Measurements from ENCODE around the gene GLI2.

GLI2 gene

DNA sequence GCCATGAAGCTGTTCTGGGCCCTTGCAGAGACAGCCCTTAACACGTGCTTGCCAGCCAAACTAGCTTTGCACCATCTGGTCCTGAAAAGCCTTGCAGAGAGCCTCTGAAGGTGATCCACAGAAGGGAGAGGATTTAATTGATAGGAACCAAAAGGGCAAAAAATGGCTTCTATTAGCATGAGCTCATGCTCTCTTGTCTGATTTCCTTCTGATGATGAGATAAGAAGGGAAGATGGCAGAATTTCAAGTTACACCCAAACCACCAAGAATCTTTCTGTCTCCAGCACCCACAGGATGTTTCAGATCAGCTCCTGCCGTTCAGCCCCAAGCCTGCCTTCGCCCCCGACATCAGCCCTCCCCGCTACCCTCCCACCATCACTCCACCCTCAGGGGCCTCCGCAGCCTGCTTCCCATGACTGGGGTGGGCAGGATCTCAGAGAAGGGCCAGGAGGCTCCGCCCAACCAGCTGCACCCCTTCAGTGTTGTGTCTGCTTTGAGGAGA is 23.4 kb upstream of the GLI2 start:
- H3K36me3 ChIP-seq (ENCODE audit: insufficient read depth, low read depth, low read length), result no peaks in the 10 kb centered on the region
- H3K27me3 ChIP-seq (ENCODE audit: insufficient read depth, low read length), result peaks cover 75% of the 10 kb centered on the region
- H3K4me1 ChIP-seq (ENCODE audit: insufficient read depth, low read length), result peaks cover 16% of the 10 kb centered on the region; the same call in 1 of the 2 replicates
- no peaks in the 10 kb centered on the region for H3K9me3 ChIP-seq (ENCODE audit: insufficient read depth, low read depth, low read length)
- no peak overlapping the region for H3K9ac ChIP-seq (ENCODE audit: low read depth, low read length)
- no peak overlapping the region for H3K4me3 ChIP-seq (ENCODE audit: low read length)
- no peak overlapping the region for H3K27ac ChIP-seq (ENCODE audit: low read length)

DNA sequence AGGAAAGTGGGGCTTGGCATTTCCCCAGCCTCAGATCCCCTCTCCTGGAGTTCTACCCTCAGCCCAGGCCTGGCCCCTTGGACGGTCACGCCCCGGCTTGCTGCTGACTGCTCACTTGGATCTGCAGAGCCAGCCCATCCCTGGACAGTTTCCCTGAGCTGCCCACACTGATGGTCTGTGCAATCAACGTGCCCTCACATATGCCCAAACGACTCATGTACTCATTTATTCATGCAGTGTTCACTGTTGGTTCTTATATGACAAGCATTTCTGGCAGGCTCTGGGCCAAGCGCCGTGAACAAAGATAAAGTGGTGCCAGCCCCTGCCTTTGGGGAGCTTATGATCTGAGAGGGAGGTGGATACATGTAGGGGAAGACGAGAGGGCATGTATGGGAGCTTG is 20.3 kb upstream of the GLI2 start:
- Histone ChIP-seq H3K4me3 (ENCODE audit: low read length) (no peak overlapping the region), H3K4me1 (ENCODE audit: insufficient read depth, low read length) (peaks cover 6% of the 10 kb centered on the region; the same call in 1 of the 2 replicates), H3K27me3 (ENCODE audit: insufficient read depth, low read length) (peaks cover 65% of the 10 kb centered on the region), H3K36me3 (ENCODE audit: insufficient read depth, low read depth, low read length) (no peaks in the 10 kb centered on the region), H3K9me3 (ENCODE audit: insufficient read depth, low read depth, low read length) (no peaks in the 10 kb centered on the region), H3K9ac (ENCODE audit: low read depth, low read length) (no peak overlapping the region), H3K27ac (ENCODE audit: low read length) (no peak overlapping the region)

DNA sequence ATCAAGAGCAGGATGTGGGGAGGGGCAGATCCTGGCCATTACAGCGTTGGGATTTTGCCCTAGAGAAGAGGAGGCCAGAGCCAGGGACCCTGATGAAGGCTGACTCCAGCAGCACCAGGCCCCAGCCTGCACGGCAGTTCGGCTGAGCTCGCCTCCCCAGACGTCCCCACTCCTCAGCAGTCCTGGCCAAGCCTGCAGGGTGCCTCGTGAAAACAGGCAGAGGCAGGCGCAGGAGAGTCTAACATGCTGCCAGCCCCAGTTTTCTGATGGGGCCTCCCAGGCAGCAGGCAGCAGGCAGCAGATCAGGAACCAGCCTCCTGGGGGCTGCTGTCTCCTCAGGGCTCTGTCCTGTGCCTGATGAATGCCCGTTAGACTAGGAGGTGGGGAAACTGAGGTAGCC is 19.7 kb upstream of the GLI2 start:
- H3K36me3 ChIP-seq (ENCODE audit: insufficient read depth, low read depth, low read length), result no peaks in the 10 kb centered on the region
- H3K27me3 ChIP-seq (ENCODE audit: insufficient read depth, low read length), result peaks cover 65% of the 10 kb centered on the region
- peaks cover 5% of the 10 kb centered on the region; the same call in 1 of the 2 replicates for H3K4me1 ChIP-seq (ENCODE audit: insufficient read depth, low read length)
- H3K4me3 ChIP-seq (ENCODE audit: low read length), result no peak overlapping the region
- no peak overlapping the region for H3K27ac ChIP-seq (ENCODE audit: low read length)
- no peak overlapping the region for H3K9ac ChIP-seq (ENCODE audit: low read depth, low read length)
- no peaks in the 10 kb centered on the region for H3K9me3 ChIP-seq (ENCODE audit: insufficient read depth, low read depth, low read length)

DNA sequence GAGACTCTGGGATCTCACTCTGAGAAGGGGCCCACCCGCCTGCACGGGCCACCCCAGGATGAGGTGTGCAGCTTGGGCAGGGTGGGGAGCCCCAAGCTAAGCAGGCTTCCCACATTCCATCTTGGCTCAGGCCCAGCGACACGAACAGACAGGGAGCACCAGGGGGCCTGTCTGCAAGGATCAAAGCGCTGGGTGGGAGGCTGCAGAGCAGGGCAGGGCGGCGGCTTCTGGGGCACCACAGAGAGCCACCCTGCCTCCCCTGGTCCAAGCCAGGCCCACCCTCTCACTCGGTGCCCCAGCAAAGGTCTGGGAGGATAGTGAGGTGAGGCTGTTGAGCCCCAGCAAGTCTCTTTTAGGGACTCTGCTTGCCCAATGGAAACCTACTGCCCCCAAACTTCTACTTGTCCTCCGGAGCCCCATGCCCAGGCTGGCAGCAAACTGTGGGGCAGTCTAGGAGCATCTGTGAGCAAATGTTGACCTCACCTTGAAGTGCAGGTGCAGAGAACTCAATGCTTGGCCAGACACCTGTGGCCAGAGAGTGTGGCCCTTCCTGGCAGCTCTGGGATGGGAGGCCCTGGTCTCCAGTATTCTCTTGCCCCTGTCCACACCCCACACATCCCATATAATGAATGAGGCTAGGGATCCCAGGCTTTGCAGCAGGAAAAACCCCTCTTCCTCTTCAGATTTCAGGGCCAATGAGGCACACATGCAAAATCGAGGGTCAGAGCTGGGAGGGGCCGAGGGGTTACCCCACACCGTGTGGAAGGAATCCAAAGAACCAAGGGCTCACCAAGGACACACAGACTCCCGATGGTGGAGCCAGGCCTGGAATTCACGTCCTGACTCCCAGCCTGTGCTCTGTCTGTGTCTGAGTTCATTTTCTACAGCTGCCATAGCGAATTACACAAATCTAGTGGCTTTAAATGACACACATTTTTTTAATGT is 18.8 kb upstream of the GLI2 start:
- Histone ChIP-seq H3K4me1 (ENCODE audit: insufficient read depth, low read length) (no peaks in the 10 kb centered on the region; the same call in 1 of the 2 replicates), H3K27ac (ENCODE audit: low read length) (no peak overlapping the region), H3K27me3 (ENCODE audit: insufficient read depth, low read length) (peaks cover 63% of the 10 kb centered on the region), H3K9ac (ENCODE audit: low read depth, low read length) (no peak overlapping the region), H3K36me3 (ENCODE audit: insufficient read depth, low read depth, low read length) (no peaks in the 10 kb centered on the region), H3K4me3 (ENCODE audit: low read length) (no peak overlapping the region), H3K9me3 (ENCODE audit: insufficient read depth, low read depth, low read length) (no peaks in the 10 kb centered on the region)

DNA sequence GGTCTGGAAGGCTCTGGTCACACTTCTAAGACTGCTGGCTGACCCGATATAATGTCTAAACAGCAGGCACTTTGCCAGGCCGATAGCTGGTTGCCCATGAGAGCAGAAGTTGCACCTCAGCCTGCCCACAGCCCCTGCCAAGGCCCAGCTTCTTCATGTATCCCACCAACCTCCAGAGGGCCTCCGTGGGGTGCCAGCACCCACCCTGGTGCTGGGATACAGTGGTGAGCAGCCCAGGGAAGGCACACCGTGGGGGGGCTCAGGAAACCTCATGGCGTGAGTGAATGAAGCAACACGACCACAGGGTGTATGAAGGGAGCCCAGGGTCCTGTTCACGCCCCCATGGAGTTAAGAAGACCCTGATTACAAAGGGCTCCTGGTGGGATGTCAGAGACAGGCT is 16.2 kb upstream of the GLI2 start:
- Histone ChIP-seq H3K4me3 (ENCODE audit: low read length) (no peak overlapping the region), H3K27ac (ENCODE audit: low read length) (no peak overlapping the region)

DNA sequence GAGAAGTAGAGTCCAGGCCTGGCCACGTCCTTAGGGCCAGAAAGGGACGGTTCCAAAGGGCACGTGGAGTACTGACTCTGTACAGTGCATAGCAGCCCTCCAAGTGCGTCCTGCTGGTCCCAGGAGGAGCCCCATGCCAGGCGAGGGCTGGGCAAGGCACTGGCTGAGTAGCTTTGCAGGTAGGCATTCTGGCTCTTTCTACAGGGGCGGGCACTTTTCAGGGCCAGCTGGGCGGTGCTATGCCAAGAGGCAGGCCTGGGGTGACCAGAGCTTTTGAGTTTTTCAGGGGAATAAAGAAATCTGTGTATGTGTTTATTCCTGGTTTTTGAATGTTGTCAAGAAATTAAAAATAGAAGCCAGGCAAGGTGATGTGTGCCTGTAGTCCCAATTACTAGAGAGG is 15.4 kb upstream of the GLI2 start:
- no peak overlapping the region for H3K9ac ChIP-seq (ENCODE audit: low read depth, low read length)

More for the DNA sequence above, 16.2 kb upstream of the GLI2 start:
- Histone ChIP-seq H3K9ac (ENCODE audit: low read depth, low read length) (no peak overlapping the region), H3K9me3 (ENCODE audit: insufficient read depth, low read depth, low read length) (0 out of 2 replicates have a peak, but pooled peaks cover under 1% of the 10 kb centered on the region), H3K36me3 (ENCODE audit: insufficient read depth, low read depth, low read length) (no peaks in the 10 kb centered on the region), H3K4me1 (ENCODE audit: insufficient read depth, low read length) (peaks cover 7% of the 10 kb centered on the region; the same call in 1 of the 2 replicates), H3K27me3 (ENCODE audit: insufficient read depth, low read length) (peaks cover 55% of the 10 kb centered on the region)

DNA sequence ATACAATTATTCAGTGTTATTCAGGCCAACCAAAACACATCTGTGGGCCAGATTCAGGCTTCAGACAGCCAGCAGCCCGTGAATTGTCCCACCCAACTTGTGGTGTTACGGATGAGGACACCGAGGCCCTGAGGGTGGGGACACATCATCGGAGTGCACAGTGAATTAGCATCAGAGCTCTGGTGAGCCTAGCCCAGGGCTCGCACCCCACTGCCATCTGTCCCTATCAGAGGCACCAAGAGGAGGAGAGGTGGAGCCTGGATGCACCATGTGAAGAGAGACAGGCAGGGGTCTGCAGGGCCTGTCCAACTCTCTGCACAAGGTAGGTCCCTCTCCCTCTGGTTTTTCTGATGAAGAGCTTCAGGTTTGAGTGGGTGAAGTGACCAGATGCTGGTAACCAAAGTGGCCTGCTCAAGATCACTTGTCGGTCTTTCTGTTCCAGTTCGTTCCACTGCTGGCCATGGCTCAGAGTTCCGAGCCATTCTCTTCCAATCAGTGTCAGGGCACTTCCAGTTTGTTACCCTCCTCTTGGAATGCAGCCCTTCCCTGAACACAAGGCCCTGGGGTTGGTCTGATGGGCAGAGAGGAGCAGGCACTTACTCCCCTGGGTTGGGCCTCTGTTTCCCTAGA is 14.8 kb upstream of the GLI2 start:
- peaks cover 7% of the 10 kb centered on the region; the same call in 1 of the 2 replicates for H3K4me1 ChIP-seq (ENCODE audit: insufficient read depth, low read length)

More for the DNA sequence above, 15.4 kb upstream of the GLI2 start:
- Histone ChIP-seq H3K27ac (ENCODE audit: low read length) (no peak overlapping the region), H3K9me3 (ENCODE audit: insufficient read depth, low read depth, low read length) (peaks cover 5% of the 10 kb centered on the region; the same call in 1 of the 2 replicates), H3K36me3 (ENCODE audit: insufficient read depth, low read depth, low read length) (no peaks in the 10 kb centered on the region), H3K27me3 (ENCODE audit: insufficient read depth, low read length) (peaks cover 49% of the 10 kb centered on the region), H3K4me3 (ENCODE audit: low read length) (no peak overlapping the region), H3K4me1 (ENCODE audit: insufficient read depth, low read length) (peaks cover 7% of the 10 kb centered on the region; the same call in 1 of the 2 replicates)

DNA sequence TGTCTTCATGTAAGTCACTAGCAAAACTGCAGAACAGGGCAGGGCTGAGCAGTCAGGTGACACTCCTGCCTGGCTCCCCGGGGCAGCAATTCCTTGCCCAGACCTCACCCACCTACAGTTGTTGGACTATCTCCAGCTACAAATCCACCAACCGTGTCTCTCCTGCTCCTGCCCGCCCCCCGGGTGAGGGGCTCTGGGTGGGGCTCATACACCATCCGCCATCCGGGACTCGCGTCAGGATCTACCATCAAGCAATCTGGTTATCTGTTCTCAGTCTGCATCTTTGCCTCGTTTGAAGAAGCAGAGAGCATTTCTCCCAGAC is 13.5 kb upstream of the GLI2 start:
- peaks cover 5% of the 10 kb centered on the region; the same call in 1 of the 2 replicates for H3K9me3 ChIP-seq (ENCODE audit: insufficient read depth, low read depth, low read length)
- H3K27ac ChIP-seq (ENCODE audit: low read length), result no peak overlapping the region
- H3K27me3 ChIP-seq (ENCODE audit: insufficient read depth, low read length), result peaks cover 37% of the 10 kb centered on the region
- H3K4me3 ChIP-seq (ENCODE audit: low read length), result no peak overlapping the region
- no peak overlapping the region for H3K9ac ChIP-seq (ENCODE audit: low read depth, low read length)
- H3K4me1 ChIP-seq (ENCODE audit: insufficient read depth, low read length), result peaks cover 7% of the 10 kb centered on the region; the same call in 1 of the 2 replicates
- no peaks in the 10 kb centered on the region for H3K36me3 ChIP-seq (ENCODE audit: insufficient read depth, low read depth, low read length)

More for the DNA sequence above, 14.8 kb upstream of the GLI2 start:
- Histone ChIP-seq H3K27me3 (ENCODE audit: insufficient read depth, low read length) (peaks cover 44% of the 10 kb centered on the region), H3K36me3 (ENCODE audit: insufficient read depth, low read depth, low read length) (no peaks in the 10 kb centered on the region), H3K27ac (ENCODE audit: low read length) (no peak overlapping the region), H3K9ac (ENCODE audit: low read depth, low read length) (no peak overlapping the region), H3K9me3 (ENCODE audit: insufficient read depth, low read depth, low read length) (peaks cover 5% of the 10 kb centered on the region; the same call in 1 of the 2 replicates), H3K4me3 (ENCODE audit: low read length) (no peak overlapping the region)

DNA sequence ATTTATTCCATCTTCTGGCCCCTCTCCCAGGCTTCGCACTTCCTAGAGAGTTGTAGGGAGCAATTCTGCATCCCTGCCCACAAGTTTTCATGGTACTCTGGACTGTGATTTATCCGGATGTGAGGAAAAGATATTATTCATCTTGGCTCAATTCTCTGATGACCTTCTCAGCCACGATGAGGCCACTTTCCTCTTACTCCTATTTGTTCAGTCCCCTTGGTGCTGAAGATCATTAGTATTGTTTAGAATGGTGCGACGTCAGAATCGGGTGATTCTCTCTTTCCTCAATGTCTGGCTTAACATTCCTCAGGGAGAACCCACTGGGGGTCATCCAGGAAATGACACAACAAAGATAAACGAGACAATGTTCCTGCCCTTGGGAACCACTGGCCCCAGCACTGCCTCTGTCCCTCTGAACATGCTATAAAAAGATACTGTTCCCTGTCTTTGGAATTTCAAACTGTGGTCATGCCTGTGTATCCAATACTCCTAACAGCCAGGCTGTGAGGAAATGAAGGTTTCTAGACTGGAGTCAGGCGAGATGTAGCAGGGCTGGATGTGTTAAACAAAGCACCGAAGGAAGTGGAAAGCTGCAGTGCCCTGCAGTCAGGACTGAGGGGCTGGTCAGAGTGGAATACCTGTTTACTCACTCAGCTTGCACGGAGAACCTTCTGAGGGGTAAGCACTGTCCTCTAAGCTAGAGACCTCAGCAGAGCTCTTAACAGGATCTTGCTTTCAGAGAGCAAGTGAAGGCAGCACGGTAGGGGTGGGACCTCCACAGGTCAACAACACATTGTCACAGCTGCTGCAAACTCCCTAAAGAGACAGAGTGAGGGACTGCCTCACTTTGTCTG is 12.9 kb upstream of the GLI2 start:
- Histone ChIP-seq H3K4me1 (ENCODE audit: insufficient read depth, low read length) (peaks cover 7% of the 10 kb centered on the region; the same call in 1 of the 2 replicates), H3K27ac (ENCODE audit: low read length) (no peak overlapping the region), H3K27me3 (ENCODE audit: insufficient read depth, low read length) (peaks cover 32% of the 10 kb centered on the region), H3K4me3 (ENCODE audit: low read length) (no peak overlapping the region), H3K36me3 (ENCODE audit: insufficient read depth, low read depth, low read length) (no peaks in the 10 kb centered on the region), H3K9ac (ENCODE audit: low read depth, low read length) (no peak overlapping the region), H3K9me3 (ENCODE audit: insufficient read depth, low read depth, low read length) (peaks cover 5% of the 10 kb centered on the region; the same call in 1 of the 2 replicates)

DNA sequence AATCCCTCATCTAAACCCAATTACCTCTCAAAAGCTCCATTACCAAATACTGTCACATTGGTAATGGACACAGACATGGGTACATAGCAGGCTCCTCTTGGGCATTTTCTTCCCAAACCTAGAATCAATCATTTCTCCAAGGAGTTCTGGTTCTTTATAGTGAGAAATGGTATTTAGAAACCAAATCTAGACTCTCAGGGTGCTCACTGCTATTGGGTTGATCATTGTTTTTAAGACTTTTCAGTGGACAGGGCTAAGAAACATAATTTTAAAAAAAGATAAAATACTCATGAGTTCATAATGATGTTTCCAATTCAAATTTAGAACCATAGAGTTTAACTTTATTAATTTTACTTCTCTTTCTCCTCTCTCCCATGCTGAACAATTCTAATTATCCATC is 9.4 kb upstream of the GLI2 start:
- Histone ChIP-seq H3K36me3 (ENCODE audit: insufficient read depth, low read depth, low read length) (no peaks in the 10 kb centered on the region), H3K27me3 (ENCODE audit: insufficient read depth, low read length) (peaks cover 19% of the 10 kb centered on the region), H3K27ac (ENCODE audit: low read length) (no peak overlapping the region), H3K4me1 (ENCODE audit: insufficient read depth, low read length) (peaks cover 10% of the 10 kb centered on the region; the same call in 1 of the 2 replicates), H3K9ac (ENCODE audit: low read depth, low read length) (no peak overlapping the region), H3K9me3 (ENCODE audit: insufficient read depth, low read depth, low read length) (peaks cover 5% of the 10 kb centered on the region; the same call in 1 of the 2 replicates), H3K4me3 (ENCODE audit: low read length) (no peak overlapping the region)

Data from iPS-20b (cell line).